Ovary (tissue), 3 donors: ENCODE results near the gene LARP4B.

ENCODE experiments used
- EP300 ChIP-seq: sonication (generic); formaldehyde crosslinking; IDR thresholded peaks from one replicate; pipeline ENCODE4 v1.6.1; 2017; ENCODE audit warnings: antibody characterized with exemption
- POLR2A ChIP-seq: fragments of 450-650 bp; IDR thresholded peaks from one replicate; pipeline ENCODE4 v1.6.1; 2017; ENCODE audit warnings: antibody characterized with exemption, mild to moderate bottlenecking, moderate library complexity
- TF ChIP-seq, protein P1 (sequence below), 3 donors: fragments of 450-650 bp in 2 of 3; fragments of 200-600 bp in 1 of 3; IDR thresholded peaks; one replicate each; pipeline versions ENCODE4 v1.5.1 to v1.8.0; 2016 to 2022; ENCODE audit warnings: antibody characterized with exemption in 3 of 3, mild to moderate bottlenecking in 1 of 3
- donor health status: DM: no; HTN: no; CAD: no.

DNA sequence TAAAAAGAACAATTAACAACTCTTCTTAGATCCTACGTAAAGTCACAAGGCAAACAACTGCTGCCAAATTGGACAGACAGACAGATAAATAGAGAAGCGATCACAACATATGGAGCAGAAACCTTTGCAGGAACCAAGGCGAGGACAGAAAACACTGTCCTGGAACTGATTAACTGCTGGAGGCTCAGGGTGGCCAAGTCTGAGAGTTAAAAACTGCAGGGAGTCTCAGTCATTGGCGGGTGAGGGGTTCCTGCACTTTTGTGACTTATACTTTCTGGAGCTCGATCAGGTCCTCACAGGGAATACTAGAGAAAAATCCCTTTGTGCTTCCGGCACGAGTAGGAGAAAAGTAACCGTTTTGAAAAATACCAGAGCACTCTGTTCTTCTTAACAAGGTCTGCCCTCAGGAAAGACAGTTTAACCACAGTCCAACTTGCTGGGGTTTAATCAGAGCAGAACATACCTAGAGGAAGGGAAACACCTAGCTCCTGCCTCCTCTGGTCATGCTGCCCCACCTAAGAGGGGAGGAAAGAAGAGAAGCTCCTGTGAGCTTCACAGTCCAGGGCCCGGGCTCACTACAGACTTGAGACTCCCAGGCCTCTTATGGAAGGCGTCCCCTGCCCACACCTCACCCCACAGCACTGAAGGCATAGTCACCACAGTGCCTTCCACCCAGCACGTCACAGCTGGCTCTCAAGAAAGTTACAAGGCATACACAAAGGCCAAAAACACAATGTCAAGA lies 74.9 kb downstream of the LARP4B start:
- TF ChIP-seq EP300 (no peak), POLR2A (no peak)
- TF ChIP-seq, protein P1, sequence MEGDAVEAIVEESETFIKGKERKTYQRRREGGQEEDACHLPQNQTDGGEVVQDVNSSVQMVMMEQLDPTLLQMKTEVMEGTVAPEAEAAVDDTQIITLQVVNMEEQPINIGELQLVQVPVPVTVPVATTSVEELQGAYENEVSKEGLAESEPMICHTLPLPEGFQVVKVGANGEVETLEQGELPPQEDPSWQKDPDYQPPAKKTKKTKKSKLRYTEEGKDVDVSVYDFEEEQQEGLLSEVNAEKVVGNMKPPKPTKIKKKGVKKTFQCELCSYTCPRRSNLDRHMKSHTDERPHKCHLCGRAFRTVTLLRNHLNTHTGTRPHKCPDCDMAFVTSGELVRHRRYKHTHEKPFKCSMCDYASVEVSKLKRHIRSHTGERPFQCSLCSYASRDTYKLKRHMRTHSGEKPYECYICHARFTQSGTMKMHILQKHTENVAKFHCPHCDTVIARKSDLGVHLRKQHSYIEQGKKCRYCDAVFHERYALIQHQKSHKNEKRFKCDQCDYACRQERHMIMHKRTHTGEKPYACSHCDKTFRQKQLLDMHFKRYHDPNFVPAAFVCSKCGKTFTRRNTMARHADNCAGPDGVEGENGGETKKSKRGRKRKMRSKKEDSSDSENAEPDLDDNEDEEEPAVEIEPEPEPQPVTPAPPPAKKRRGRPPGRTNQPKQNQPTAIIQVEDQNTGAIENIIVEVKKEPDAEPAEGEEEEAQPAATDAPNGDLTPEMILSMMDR (IDR thresholded peaks at IDR 0.05): no peak
